Ascending aorta (tissue), 2 donors: ENCODE data around the gene CFB. TPM values are rescaled to one million over a fixed set of nuclear protein-coding genes. Genes with fewer than 3 reads are reported as not detected.
A peak's percentile ranks its signal among the peaks of the same experiment; 100 is the strongest.

ENCODE experiments used
- DNase-seq, 2 donors: peaks; one replicate each; pipeline ENCODE4 v3.0.0-alpha.2; 2019; ENCODE audit warnings: low spot score in 2 of 2
- H3K27ac ChIP-seq, 2 donors: fragments of 200-600 bp; sonication (generic); one replicate each; pipeline ENCODE4 v1.5.1; 2016 to 2017; ENCODE audit warnings: mild to moderate bottlenecking in 1 of 2
- H3K27me3 ChIP-seq: fragments of 200-600 bp; sonication (generic); one replicate; pipeline ENCODE4 v1.5.1; 2017
- H3K36me3 ChIP-seq, 2 donors: fragments of 200-600 bp; sonication (generic); one replicate each; pipeline ENCODE4 v1.5.1; 2016
- H3K4me1 ChIP-seq, 2 donors: fragments of 200-600 bp; sonication (generic); one replicate each; pipeline ENCODE4 v1.5.1; 2016 to 2017; ENCODE audit warnings: mild to moderate bottlenecking in 1 of 2
- H3K4me3 ChIP-seq, 2 donors: fragments of 200-600 bp; sonication (generic); one replicate each; pipeline ENCODE4 v1.5.1; 2016 to 2017; ENCODE audit warnings: mild to moderate bottlenecking in 1 of 2
- H3K9me3 ChIP-seq, 2 donors: fragments of 200-600 bp; sonication (generic); one replicate each; pipeline ENCODE4 v1.5.1; 2016
- intact Hi-C: fragments of 100-400 bp; cut with DNase I; formaldehyde crosslinking; loops from one replicate; pipeline ENCODE4 v1.15.1; 2023
- total RNA-seq: library from RNA; depleted of rRNA; stranded (reverse); fragments of >200 nt; gene quantifications from one replicate; pipeline ENCODE4 v1.1.0, GENCODE V29; 2016
- TF ChIP-seq, protein P1 (sequence below), 3 experiments: fragments of 200-600 bp in 2 of 3; fragments of 450-650 bp in 1 of 3; sonication (generic) in 2 of 3; IDR thresholded peaks; one replicate each; pipeline ENCODE4 v1.5.1; 2016 to 2019; ENCODE audit warnings: antibody characterized with exemption in 3 of 3, mild to moderate bottlenecking in 1 of 3, moderate library complexity in 1 of 3

CFB gene
- 132 TPM for total RNA-seq

DNA sequence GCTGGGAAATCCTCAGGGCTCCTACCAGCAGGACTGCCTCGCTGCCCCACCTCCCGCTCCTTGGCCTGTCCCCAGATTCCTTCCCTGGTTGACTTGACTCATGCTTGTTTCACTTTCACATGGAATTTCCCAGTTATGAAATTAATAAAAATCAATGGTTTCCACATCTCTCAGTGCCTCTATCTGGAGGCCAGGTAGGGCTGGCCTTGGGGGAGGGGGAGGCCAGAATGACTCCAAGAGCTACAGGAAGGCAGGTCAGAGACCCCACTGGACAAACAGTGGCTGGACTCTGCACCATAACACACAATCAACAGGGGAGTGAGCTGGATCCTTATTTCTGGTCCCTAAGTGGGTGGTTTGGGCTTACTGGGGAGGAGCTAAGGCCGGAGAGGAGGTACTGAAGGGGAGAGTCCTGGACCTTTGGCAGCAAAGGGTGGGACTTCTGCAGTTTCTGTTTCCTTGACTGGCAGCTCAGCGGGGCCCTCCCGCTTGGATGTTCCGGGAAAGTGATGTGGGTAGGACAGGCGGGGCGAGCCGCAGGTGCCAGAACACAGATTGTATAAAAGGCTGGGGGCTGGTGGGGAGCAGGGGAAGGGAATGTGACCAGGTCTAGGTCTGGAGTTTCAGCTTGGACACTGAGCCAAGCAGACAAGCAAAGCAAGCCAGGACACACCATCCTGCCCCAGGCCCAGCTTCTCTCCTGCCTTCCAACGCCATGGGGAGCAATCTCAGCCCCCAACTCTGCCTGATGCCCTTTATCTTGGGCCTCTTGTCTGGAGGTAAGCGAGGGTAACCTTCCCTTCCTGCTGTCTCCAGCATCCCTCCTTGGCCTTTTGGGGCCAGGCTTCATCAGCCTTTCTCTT, at the start of gene CFB:
TSS of gene CFB (plus strand) at position 589 of the 863 bp plus-strand sequence. CDS start at position 716, 127 bp downstream.
- H3K36me3 ChIP-seq: no peaks in the 10 kb centered on the region
- H3K4me1 ChIP-seq: peaks cover 3 to 16% of the 10 kb centered on the region in 2 donors
- no peaks in the 10 kb centered on the region for H3K9me3 ChIP-seq
- DNase-seq: peak; percentile 75 to 94
- H3K27ac ChIP-seq: peak within 1 kb of the TSS; percentile 91 to 93
- intact Hi-C loops: loop anchor here (1.0 to 2.0 kb wide), 2 partner anchors 43 to 216 kb away; partner anchors contain the start of genes DDAH2 and ZBTB12
- TF ChIP-seq, protein P1, sequence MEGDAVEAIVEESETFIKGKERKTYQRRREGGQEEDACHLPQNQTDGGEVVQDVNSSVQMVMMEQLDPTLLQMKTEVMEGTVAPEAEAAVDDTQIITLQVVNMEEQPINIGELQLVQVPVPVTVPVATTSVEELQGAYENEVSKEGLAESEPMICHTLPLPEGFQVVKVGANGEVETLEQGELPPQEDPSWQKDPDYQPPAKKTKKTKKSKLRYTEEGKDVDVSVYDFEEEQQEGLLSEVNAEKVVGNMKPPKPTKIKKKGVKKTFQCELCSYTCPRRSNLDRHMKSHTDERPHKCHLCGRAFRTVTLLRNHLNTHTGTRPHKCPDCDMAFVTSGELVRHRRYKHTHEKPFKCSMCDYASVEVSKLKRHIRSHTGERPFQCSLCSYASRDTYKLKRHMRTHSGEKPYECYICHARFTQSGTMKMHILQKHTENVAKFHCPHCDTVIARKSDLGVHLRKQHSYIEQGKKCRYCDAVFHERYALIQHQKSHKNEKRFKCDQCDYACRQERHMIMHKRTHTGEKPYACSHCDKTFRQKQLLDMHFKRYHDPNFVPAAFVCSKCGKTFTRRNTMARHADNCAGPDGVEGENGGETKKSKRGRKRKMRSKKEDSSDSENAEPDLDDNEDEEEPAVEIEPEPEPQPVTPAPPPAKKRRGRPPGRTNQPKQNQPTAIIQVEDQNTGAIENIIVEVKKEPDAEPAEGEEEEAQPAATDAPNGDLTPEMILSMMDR (IDR thresholded peaks at IDR 0.05): no peak
- H3K4me3 ChIP-seq: peak within 1 kb of the TSS; percentile 28 to 59
- H3K27me3 ChIP-seq: no peaks in the 10 kb centered on the region

DNA sequence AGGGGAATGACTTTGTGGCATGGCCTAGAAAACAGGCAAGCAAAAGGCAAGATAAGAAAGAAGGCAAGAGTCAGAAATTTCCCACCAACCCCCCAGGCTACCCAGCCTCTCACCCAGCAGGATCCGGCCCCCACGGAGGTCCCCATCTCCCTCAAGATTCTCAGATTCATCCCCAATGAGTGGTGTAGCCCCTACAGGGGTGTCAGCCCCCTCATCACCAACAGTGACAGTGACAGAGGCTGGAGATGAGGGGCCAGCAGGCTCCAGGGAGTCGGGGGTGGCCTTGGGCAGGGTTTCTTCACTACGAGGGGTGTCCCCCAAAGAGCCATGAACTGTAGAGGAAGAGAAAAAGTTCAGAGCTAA, 49.4 kb upstream of the CFB start:
- TF ChIP-seq, protein P1 (IDR thresholded peaks at IDR 0.05): no peak
- peak overlapping the region; percentile 74 to 79 for H3K27ac ChIP-seq
- H3K36me3 ChIP-seq: peaks cover 16 to 22% of the 10 kb centered on the region in 2 donors
- no peaks in the 10 kb centered on the region for H3K27me3 ChIP-seq
- H3K9me3 ChIP-seq: no peaks in the 10 kb centered on the region
- H3K4me3 ChIP-seq: peak overlapping the region; percentile 94 to 99
- intact Hi-C loops: loop anchor here (2.0 kb wide), 1 partner anchor 34 kb away; the partner anchor contains the start of gene NEU1
- DNase-seq: no peak
- H3K4me1 ChIP-seq: peaks cover 0 to 3% of the 10 kb centered on the region in 2 donors

DNA sequence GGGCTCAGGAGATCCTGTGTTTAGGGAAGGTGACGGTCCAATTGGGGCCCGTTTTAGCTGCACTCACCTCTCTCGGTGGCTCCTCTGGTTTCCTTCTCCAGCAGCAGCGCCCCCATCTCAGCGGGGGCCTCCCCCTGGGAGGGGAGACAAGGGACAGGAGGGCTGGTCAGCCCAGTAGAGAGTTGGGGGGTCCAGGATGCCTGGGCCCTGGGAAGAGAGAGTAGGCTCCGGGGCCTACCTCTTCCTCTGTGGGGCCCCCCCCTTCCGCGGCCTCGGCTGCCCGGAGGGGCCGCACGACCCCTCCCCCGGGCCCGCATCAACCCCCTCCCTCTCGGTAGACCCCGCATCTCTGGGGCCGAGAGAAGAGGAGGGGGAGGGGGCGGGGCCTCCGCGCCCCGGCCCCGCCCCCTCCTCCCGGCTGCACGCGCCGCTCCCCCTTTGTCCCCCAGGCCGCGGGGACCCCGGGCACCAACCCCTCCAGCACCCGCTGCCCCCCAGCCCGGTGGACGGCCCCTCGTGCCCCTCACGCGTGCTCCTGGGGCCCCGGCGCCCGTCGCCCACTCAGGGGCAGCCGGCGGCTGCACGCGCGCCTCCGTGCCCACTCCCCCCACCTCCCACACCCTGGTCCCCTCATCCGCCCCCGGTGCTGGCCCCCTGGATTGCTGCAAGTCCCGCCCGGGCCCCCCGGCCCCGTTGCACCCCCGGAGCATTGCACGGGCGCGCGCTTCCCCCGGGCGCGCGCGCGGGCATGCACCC, 48.9 kb upstream of the CFB start:
- Histone ChIP-seq H3K27me3 (no peaks in the 10 kb centered on the region), H3K4me1 (peaks cover 0 to 3% of the 10 kb centered on the region in 2 donors), H3K36me3 (peaks cover 11 to 17% of the 10 kb centered on the region in 2 donors), H3K4me3 (peak overlapping the region; percentile 94 to 99), H3K27ac (peak overlapping the region; percentile 74 to 79), H3K9me3 (no peaks in the 10 kb centered on the region)
- TF ChIP-seq, protein P1 (IDR thresholded peaks at IDR 0.05): no peak
- no peak for DNase-seq
- intact Hi-C loops: loop anchor here (2.0 kb wide), 1 partner anchor 34 kb away; the partner anchor contains the start of gene NEU1

DNA sequence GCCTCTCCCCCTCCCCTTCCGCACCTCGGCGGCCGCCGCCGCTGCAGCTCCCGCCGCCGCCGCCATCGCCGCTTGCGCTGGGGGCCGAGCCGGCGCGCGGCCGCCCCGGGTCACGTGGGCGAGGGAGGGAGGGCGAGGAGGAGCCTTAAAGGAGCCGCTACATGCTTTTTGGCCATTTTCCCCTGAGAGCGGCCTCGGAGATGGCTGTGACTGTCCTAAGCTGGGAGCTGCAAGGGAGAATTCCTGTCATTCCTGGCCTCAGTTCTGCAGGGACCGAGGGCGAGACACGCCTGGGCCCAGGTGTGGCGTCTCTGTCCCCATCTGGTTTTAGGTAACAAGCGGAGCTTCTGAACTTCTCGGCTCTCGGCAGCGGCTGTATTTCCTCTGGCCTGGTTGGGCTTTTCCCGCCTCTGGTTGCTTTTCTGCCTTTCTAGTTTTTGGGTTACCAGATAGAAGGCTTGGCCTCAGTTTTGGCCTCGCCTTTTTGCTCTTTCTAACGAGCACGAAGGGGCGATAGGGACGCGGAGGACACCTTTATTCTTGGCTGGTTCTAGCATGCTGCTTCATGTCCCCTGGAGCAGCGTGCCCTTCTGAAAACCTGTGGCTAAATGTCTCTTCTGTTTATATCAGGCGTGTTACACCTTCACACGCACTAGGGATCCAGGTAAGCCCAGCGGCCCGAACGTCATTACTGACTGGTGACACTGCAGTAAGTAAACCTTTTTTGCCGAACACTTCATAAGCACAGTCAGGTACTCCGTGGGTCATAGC, 48.1 kb upstream of the CFB start, which contains the start of gene EHMT2:
TSS of gene EHMT2 (minus strand) at position 87 of the 771 bp plus-strand sequence. CDS start at position 66, 21 bp downstream.
- DNase-seq: peak; percentile 54 to 89
- Histone ChIP-seq H3K9me3 (no peaks in the 10 kb centered on the region), H3K36me3 (peaks cover 3 to 10% of the 10 kb centered on the region in 2 donors), H3K27ac (peak within 1 kb of the TSS; percentile 75 to 79), H3K4me3 (peak within 1 kb of the TSS; percentile 94 to 99), H3K27me3 (no peaks in the 10 kb centered on the region), H3K4me1 (peaks cover 4 to 5% of the 10 kb centered on the region in 2 donors)
- intact Hi-C loops: loop anchor here (1.0 to 2.0 kb wide), 2 partner anchors 35 to 62 kb away; partner anchors contain the start of genes NEU1 and SKIC2
- TF ChIP-seq, protein P1 (IDR thresholded peaks at IDR 0.05): peak in 1 of 3 experiments; percentile 46
